Natural killer cell treated with Interleukin-12 subunit alpha and Interleukin-12 subunit beta and Interleukin-15 and Interleukin-18, amount 100 ng/mL, for 72 hours (primary cell): ENCODE results near the gene EHD2. TPM values are rescaled to one million over a fixed set of nuclear protein-coding genes. Genes with fewer than 3 reads are reported as not detected.

Experiments used
- ATAC-seq, 2 donors: fragments of 150-1000 bp; cut with Tn5 transposase in 1 of 2; sonication (Bioruptor Pico), chemical (Tn5 transposase) in 1 of 2; 2 replicates each; pipeline ENCODE4 v1.10.0; 2021
- DNase-seq: peaks from one replicate; pipeline ENCODE4 v3.0.0; 2022; ENCODE audit warnings: low spot score
- H3K27ac Mint-ChIP-seq, 2 donors: 1 replicate in 1 of 2; 2 replicates in 1 of 2; pipeline ENCODE4 v1.8.0; 2022; ENCODE audit warnings: mixed read lengths in 2 of 2, mild to moderate bottlenecking in 1 of 2, moderate library complexity in 1 of 2
- H3K27me3 Mint-ChIP-seq, 2 donors: 1 replicate in 1 of 2; 2 replicates in 1 of 2; pipeline ENCODE4 v1.8.0; 2022; ENCODE audit warnings: mixed read lengths in 2 of 2
- H3K36me3 Mint-ChIP-seq: one replicate; pipeline ENCODE4 v1.8.0; 2022; ENCODE audit warnings: mixed read lengths
- H3K4me1 Mint-ChIP-seq, 2 donors: 1 replicate in 1 of 2; 2 replicates in 1 of 2; pipeline ENCODE4 v1.8.0; 2022; ENCODE audit warnings: low read depth in 2 of 2, mixed read lengths in 2 of 2, mild to moderate bottlenecking in 1 of 2
- H3K4me3 Mint-ChIP-seq: one replicate; pipeline ENCODE4 v1.8.0; 2022; ENCODE audit warnings: mixed read lengths
- H3K9me3 Mint-ChIP-seq: 2 replicates; pipeline ENCODE4 v1.8.0; 2022; ENCODE audit warnings: mixed read lengths
- total RNA-seq, 2 donors: library from RNA; stranded (reverse); gene quantifications; one replicate each; pipeline ENCODE4 v1.2.3, GENCODE V29; 2022

The EHD2 gene
- total RNA-seq, 2 donors from 2014 or later = not detected

GRCh38 chr19:47696635-47697034 is 16.6 kb upstream of the EHD2 start:
- no peak for ATAC-seq
- DNase-seq = no peak
- Mint-ChIP-seq H3K27me3 (no peaks in the 10 kb centered on the region), H3K4me1 (peaks cover 0 to 8% of the 10 kb centered on the region in 2 donors), H3K36me3 (no peaks in the 10 kb centered on the region), H3K4me3 (no peak overlapping the region), H3K27ac (no peak overlapping the region), H3K9me3 (no peaks in the 10 kb centered on the region)

- no peaks in the 10 kb centered on the region for H3K9me3 Mint-ChIP-seq
- no peak overlapping the region for H3K27ac Mint-ChIP-seq
- DNase-seq = no peak
- no peak overlapping the region for H3K4me3 Mint-ChIP-seq
- H3K36me3 Mint-ChIP-seq = no peaks in the 10 kb centered on the region
- peak; percentile 46 to 67 for ATAC-seq
- H3K27me3 Mint-ChIP-seq = no peaks in the 10 kb centered on the region
- H3K4me1 Mint-ChIP-seq = peaks cover 0 to 6% of the 10 kb centered on the region in 2 donors
Measured at GRCh38 chr19:47697863-47698609, 15.2 kb upstream of the EHD2 start.

GRCh38 chr19:47698631-47699359 is 14.4 kb upstream of the EHD2 start:
- Mint-ChIP-seq H3K9me3 (no peaks in the 10 kb centered on the region), H3K4me3 (no peak overlapping the region), H3K36me3 (no peaks in the 10 kb centered on the region), H3K4me1 (peaks cover 0 to 4% of the 10 kb centered on the region in 2 donors), H3K27me3 (no peaks in the 10 kb centered on the region), H3K27ac (no peak overlapping the region)
- no peak for ATAC-seq
- DNase-seq = no peak

- no peaks in the 10 kb centered on the region for H3K27me3 Mint-ChIP-seq
- H3K4me1 Mint-ChIP-seq = peaks cover 0 to 4% of the 10 kb centered on the region in 2 donors
- ATAC-seq (no peak), DNase-seq (no peak)
- no peaks in the 10 kb centered on the region for H3K9me3 Mint-ChIP-seq
- H3K36me3 Mint-ChIP-seq = no peaks in the 10 kb centered on the region
- H3K27ac Mint-ChIP-seq = no peak overlapping the region
- no peak overlapping the region for H3K4me3 Mint-ChIP-seq
Measured at GRCh38 chr19:47699360-47699917, 13.8 kb upstream of the EHD2 start.

GRCh38 chr19:47700934-47701716 is 12.1 kb upstream of the EHD2 start:
- no peaks in the 10 kb centered on the region for H3K4me1 Mint-ChIP-seq
- DNase-seq = no peak

GRCh38 chr19:47701717-47702552 is 11.3 kb upstream of the EHD2 start:
- peaks cover 2% of the 10 kb centered on the region in 2 donors for H3K4me1 Mint-ChIP-seq
- ATAC-seq = peak in 1 of 2 donors; percentile 11
- no peaks in the 10 kb centered on the region for H3K27me3 Mint-ChIP-seq
- no peak overlapping the region for H3K4me3 Mint-ChIP-seq
- no peaks in the 10 kb centered on the region for H3K36me3 Mint-ChIP-seq
- no peak for DNase-seq
- no peaks in the 10 kb centered on the region for H3K9me3 Mint-ChIP-seq
- H3K27ac Mint-ChIP-seq = no peak overlapping the region

More at GRCh38 chr19:47700934-47701716, 12.1 kb upstream of the EHD2 start:
- ATAC-seq = no peak
- H3K27ac Mint-ChIP-seq = no peak overlapping the region
- no peaks in the 10 kb centered on the region for H3K27me3 Mint-ChIP-seq
- no peaks in the 10 kb centered on the region for H3K9me3 Mint-ChIP-seq
- H3K4me3 Mint-ChIP-seq = no peak overlapping the region
- no peaks in the 10 kb centered on the region for H3K36me3 Mint-ChIP-seq

GRCh38 chr19:47702671-47703070 is 10.6 kb upstream of the EHD2 start:
- no peak overlapping the region for H3K4me3 Mint-ChIP-seq
- H3K9me3 Mint-ChIP-seq = no peaks in the 10 kb centered on the region
- no peak for DNase-seq
- H3K36me3 Mint-ChIP-seq = no peaks in the 10 kb centered on the region
- no peak overlapping the region for H3K27ac Mint-ChIP-seq
- ATAC-seq = no peak
- peaks cover 0 to 3% of the 10 kb centered on the region in 2 donors for H3K27me3 Mint-ChIP-seq
- H3K4me1 Mint-ChIP-seq = peaks cover 7 to 9% of the 10 kb centered on the region in 2 donors

GRCh38 chr19:47703301-47703700 is 9.9 kb upstream of the EHD2 start:
- Mint-ChIP-seq H3K27me3 (peaks cover 0 to 3% of the 10 kb centered on the region in 2 donors), H3K36me3 (no peaks in the 10 kb centered on the region), H3K4me3 (no peak overlapping the region), H3K9me3 (no peaks in the 10 kb centered on the region), H3K27ac (no peak overlapping the region), H3K4me1 (peaks cover 7 to 9% of the 10 kb centered on the region in 2 donors)
- DNase-seq (no peak), ATAC-seq (no peak)

GRCh38 chr19:47704024-47704423 is 9.2 kb upstream of the EHD2 start:
- no peak overlapping the region for H3K4me3 Mint-ChIP-seq
- no peaks in the 10 kb centered on the region for H3K36me3 Mint-ChIP-seq
- peaks cover 7 to 9% of the 10 kb centered on the region in 2 donors for H3K4me1 Mint-ChIP-seq
- ATAC-seq = no peak
- DNase-seq = no peak
- H3K9me3 Mint-ChIP-seq = no peaks in the 10 kb centered on the region
- H3K27me3 Mint-ChIP-seq = peaks cover 0 to 3% of the 10 kb centered on the region in 2 donors
- H3K27ac Mint-ChIP-seq = no peak overlapping the region

- ATAC-seq = no peak
- no peaks in the 10 kb centered on the region for H3K36me3 Mint-ChIP-seq
- H3K27ac Mint-ChIP-seq = no peak overlapping the region
- peaks cover 0 to 3% of the 10 kb centered on the region in 2 donors for H3K27me3 Mint-ChIP-seq
- H3K9me3 Mint-ChIP-seq = no peaks in the 10 kb centered on the region
- no peak for DNase-seq
- H3K4me1 Mint-ChIP-seq = peaks cover 7 to 9% of the 10 kb centered on the region in 2 donors
- H3K4me3 Mint-ChIP-seq = no peak overlapping the region
Measured at GRCh38 chr19:47704656-47705055, 8.6 kb upstream of the EHD2 start.

GRCh38 chr19:47707135-47707925 is 5.9 kb upstream of the EHD2 start:
- Mint-ChIP-seq H3K9me3 (no peaks in the 10 kb centered on the region), H3K27me3 (peaks cover 10% of the 10 kb centered on the region in 2 donors), H3K4me1 (peaks cover 9 to 12% of the 10 kb centered on the region in 2 donors), H3K4me3 (no peak overlapping the region), H3K36me3 (no peaks in the 10 kb centered on the region), H3K27ac (no peak overlapping the region)
- DNase-seq = peak; percentile 73
- ATAC-seq = peak; percentile 78 to 83

GRCh38 chr19:47711652-47712242 is 1.5 kb upstream of the EHD2 start:
- Mint-ChIP-seq H3K4me1 (peaks cover 9 to 20% of the 10 kb centered on the region in 2 donors), H3K4me3 (no peak overlapping the region), H3K36me3 (no peaks in the 10 kb centered on the region), H3K27me3 (peaks cover 20 to 32% of the 10 kb centered on the region in 2 donors), H3K27ac (no peak overlapping the region), H3K9me3 (no peaks in the 10 kb centered on the region)
- ATAC-seq (no peak), DNase-seq (no peak)
